HL-60/S4 treated with phorbol 12-myristate 13-acetate at 8.2 ng/mL for 4 days and 3 days (cell line): ENCODE data around the gene FHAD1.

Source experiments
- in situ Hi-C: fragments of 300-500 bp; cut with MboI; formaldehyde crosslinking; loops from 2 replicates; pipeline ENCODE4 v1.15.0; 2022; ENCODE audit warnings: low sequenced_read_pairs

Gene FHAD1

GRCh38 chr1:15444468-15445389 is 197.7 kb downstream of the FHAD1 start:
- in situ Hi-C loops, result loop anchor here (25.0 kb wide), 1 partner anchor 307 kb away; no protein-coding TSS in a partner anchor

- in situ Hi-C loops, result loop anchor here (25.0 kb wide), 1 partner anchor 308 kb away; no protein-coding TSS in a partner anchor
Observed at GRCh38 chr1:15445390-15446122, 198.5 kb downstream of the FHAD1 start.

GRCh38 chr1:15446212-15446611 is 199.2 kb downstream of the FHAD1 start:
- in situ Hi-C loops, result loop anchor here (25.0 kb wide), 1 partner anchor 309 kb away; no protein-coding TSS in a partner anchor
